Peyer's patch (tissue), 4 donors: ENCODE results near the gene HNRNPA1.

Source experiments
- POLR2A ChIP-seq, 2 donors: fragments of 450-650 bp; IDR thresholded peaks; one replicate each; pipeline ENCODE4 v1.5.1; 2017; ENCODE audit warnings: antibody characterized with exemption in 2 of 2, mild to moderate bottlenecking in 2 of 2, moderate library complexity in 2 of 2
- TF ChIP-seq, protein P1 (sequence below), 6 experiments: fragments of 450-650 bp in 4 of 6; fragments of 200-600 bp in 2 of 6; sonication (generic) in 1 of 6; IDR thresholded peaks; one replicate each; pipeline ENCODE4 v1.5.1; 2017 to 2019; ENCODE audit warnings: antibody characterized with exemption in 6 of 6, mild to moderate bottlenecking in 3 of 6, moderate library complexity in 1 of 6

DNA sequence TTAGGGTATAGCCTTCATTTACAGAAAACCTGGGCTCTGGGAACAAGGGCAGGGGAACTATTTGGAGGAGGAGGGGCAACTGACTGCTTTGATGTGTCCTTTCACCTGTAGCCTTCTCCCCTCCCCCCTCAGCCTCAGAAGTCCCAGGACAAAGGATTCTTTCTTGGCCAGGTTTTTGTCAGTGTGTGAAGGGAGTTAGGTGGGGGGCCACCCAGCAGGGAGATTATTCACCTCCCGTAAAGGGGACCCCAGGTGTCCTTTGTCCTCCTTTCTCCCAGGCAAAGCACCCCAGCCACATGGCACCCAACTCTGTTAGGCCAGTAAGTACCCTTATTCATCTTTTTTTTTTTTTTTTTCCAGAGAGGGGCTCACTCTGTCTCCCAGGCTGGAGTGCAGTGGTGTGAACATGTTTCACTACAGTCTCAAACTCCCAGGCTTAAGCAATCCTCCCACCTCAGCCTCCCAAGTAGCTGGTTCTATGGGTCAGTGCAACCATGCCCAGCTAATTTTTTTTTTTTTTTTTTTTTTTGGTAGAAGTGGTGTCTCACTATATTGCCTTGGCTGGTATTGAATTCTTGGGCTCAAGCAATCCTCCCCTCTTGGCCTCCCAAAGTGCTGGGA lies 21.0 kb downstream of the HNRNPA1 start:
- TF ChIP-seq, protein P1, sequence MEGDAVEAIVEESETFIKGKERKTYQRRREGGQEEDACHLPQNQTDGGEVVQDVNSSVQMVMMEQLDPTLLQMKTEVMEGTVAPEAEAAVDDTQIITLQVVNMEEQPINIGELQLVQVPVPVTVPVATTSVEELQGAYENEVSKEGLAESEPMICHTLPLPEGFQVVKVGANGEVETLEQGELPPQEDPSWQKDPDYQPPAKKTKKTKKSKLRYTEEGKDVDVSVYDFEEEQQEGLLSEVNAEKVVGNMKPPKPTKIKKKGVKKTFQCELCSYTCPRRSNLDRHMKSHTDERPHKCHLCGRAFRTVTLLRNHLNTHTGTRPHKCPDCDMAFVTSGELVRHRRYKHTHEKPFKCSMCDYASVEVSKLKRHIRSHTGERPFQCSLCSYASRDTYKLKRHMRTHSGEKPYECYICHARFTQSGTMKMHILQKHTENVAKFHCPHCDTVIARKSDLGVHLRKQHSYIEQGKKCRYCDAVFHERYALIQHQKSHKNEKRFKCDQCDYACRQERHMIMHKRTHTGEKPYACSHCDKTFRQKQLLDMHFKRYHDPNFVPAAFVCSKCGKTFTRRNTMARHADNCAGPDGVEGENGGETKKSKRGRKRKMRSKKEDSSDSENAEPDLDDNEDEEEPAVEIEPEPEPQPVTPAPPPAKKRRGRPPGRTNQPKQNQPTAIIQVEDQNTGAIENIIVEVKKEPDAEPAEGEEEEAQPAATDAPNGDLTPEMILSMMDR (IDR thresholded peaks at IDR 0.05): no peak
- no peak for TF ChIP-seq POLR2A (IDR thresholded peaks at IDR 0.05)
